Spleen (tissue), 11 donors: ENCODE results near the gene CYB5A. TPM values are rescaled to one million over a fixed set of nuclear protein-coding genes. Genes with fewer than 3 reads are reported as not detected.

ENCODE experiments used
- DNase-seq: peaks from one replicate; pipeline ENCODE4 v3.0.0-alpha.2; 2020
- H3K27ac ChIP-seq, 8 donors: fragments of 200-600 bp; sonication (generic) in 7 of 8; 1 replicate in 4 of 8; 2 replicates in 4 of 8; pipeline versions ENCODE4 v1.5.0 to v1.8.0; 2016 to 2021; ENCODE audit warnings: inconsistent platforms in 4 of 8, mild to moderate bottlenecking in 4 of 8, moderate library complexity in 1 of 8
- H3K27me3 ChIP-seq, 7 donors: fragments of 200-600 bp; sonication (generic) in 6 of 7; replicated peaks in 1 of 7; 1 replicate in 4 of 7; 2 replicates in 3 of 7; pipeline versions ENCODE4 v1.5.0 to v1.8.0; 2016 to 2021; ENCODE audit warnings: inconsistent platforms in 3 of 7, mild to moderate bottlenecking in 1 of 7
- H3K36me3 ChIP-seq, 6 donors: fragments of 200-600 bp; sonication (generic) in 5 of 6; 1 replicate in 4 of 6; 2 replicates in 2 of 6; pipeline versions ENCODE4 v1.5.0 to v1.8.0; 2016 to 2021; ENCODE audit warnings: inconsistent platforms in 2 of 6
- H3K4me1 ChIP-seq, 6 donors: fragments of 200-600 bp; sonication (generic) in 5 of 6; 1 replicate in 3 of 6; 2 replicates in 3 of 6; pipeline versions ENCODE4 v1.5.0 to v1.8.0; 2016 to 2021; ENCODE audit warnings: inconsistent platforms in 3 of 6
- H3K4me3 ChIP-seq, 8 donors: fragments of 200-600 bp; sonication (generic) in 7 of 8; 1 replicate in 4 of 8; 2 replicates in 4 of 8; pipeline versions ENCODE4 v1.5.0 to v1.8.0; 2016 to 2021; ENCODE audit warnings: inconsistent platforms in 4 of 8, mild to moderate bottlenecking in 4 of 8, moderate library complexity in 2 of 8
- H3K9me3 ChIP-seq, 8 donors: fragments of 200-600 bp; sonication (generic) in 7 of 8; 1 replicate in 4 of 8; 2 replicates in 4 of 8; pipeline versions ENCODE4 v1.5.0 to v1.8.0; 2016 to 2021; ENCODE audit warnings: inconsistent platforms in 4 of 8
- POLR2A ChIP-seq, 3 donors: fragments of 450-650 bp; IDR thresholded peaks; one replicate each; pipeline ENCODE4 v1.5.1; 2017; ENCODE audit warnings: antibody characterized with exemption in 3 of 3, mild to moderate bottlenecking in 1 of 3
- POLR2AphosphoS5 ChIP-seq, 3 donors: sonication (generic); formaldehyde crosslinking; IDR thresholded peaks; one replicate each; pipeline ENCODE4 v1.5.1; 2017; ENCODE audit warnings: antibody characterized with exemption in 3 of 3
- WGBS, 5 donors: extraction: QIAGEN DNeasy Blood & Tissue Kit in 3 of 5; methylation state at CpG; one replicate each; pipeline versions ENCODE4 v1.1.5 to v1.1.7; 2013 to 2018; 5-methylcytosine and 5-hydroxymethylcytosine counted together
- intact Hi-C: fragments of 100-400 bp; cut with DNase I; formaldehyde crosslinking; loops from one replicate; pipeline ENCODE4 v1.15.0; 2023; ENCODE audit warnings: low total_unique reads
- polyA plus RNA-seq, 3 donors: library from polyadenylated mRNA; stranded (reverse); fragments of 200-250 nt; gene quantifications; one replicate each; pipeline ENCODE4 v1.2.1, GENCODE V29; 2013
- total RNA-seq, 7 donors: library from RNA; depleted of rRNA in 3 of 7; stranded (reverse); fragments of >200 nt in 3 of 7; fragmentation: NEBNext Ultra II Directional in 4 of 7; extraction: Animal tissue kit (Norgen Biotek cat#: 25700) in 4 of 7; gene quantifications; one replicate each; pipeline versions ENCODE4 v1.1.0 to v1.2.1, GENCODE V29; 2016 to 2021
- TF ChIP-seq, protein P1 (sequence below), 11 experiments: fragments of 200-600 bp in 7 of 11; fragments of 450-650 bp in 4 of 11; sonication (generic) in 4 of 11; IDR thresholded peaks in 8 of 11; conservative IDR thresholded peaks in 3 of 11; 1 replicate in 7 of 11; 2 replicates in 4 of 11; pipeline versions ENCODE4 v1.4.0 to v1.8.0; 2016 to 2021; ENCODE audit warnings: antibody characterized with exemption in 11 of 11, inconsistent platforms in 4 of 11, mild to moderate bottlenecking in 1 of 11
- donor health status: healthy with polysubstance abuse.
- donor health status: DM: no; HTN: no; CAD: no; lungs with moderate emphysema.
- donor health status: DM: no; HTN: no; CAD: no.
- donor health status: Bipolar disorder and iron deficiency.
- donor health status: healthy.
- donor health status: DM: no; HTN: no; CAD: no.
- donor health status: DM: yes; HTN: yes; CAD: no.

CYB5A gene
- total and polyA plus RNA-seq, 10 donors, result 54.6 to 137 (median 111) TPM

GRCh38 chr18:74239567-74239966 lies 52.2 kb downstream of the CYB5A start:
- Histone ChIP-seq H3K9me3 (no peaks in the 10 kb centered on the region), H3K27ac (no peak overlapping the region), H3K4me3 (no peak overlapping the region), H3K4me1 (peaks cover 0 to 9% (median 2%) of the 10 kb centered on the region in 6 donors), H3K27me3 (no peaks in the 10 kb centered on the region), H3K36me3 (no peaks in the 10 kb centered on the region)
- 80 to 90% (median 85%) methylated on average over 1 of the region's 1 CpG for WGBS, 5 donors
- no peak for DNase-seq
- intact Hi-C loops, result no loop called here
- TF ChIP-seq POLR2AphosphoS5 (IDR thresholded peaks at IDR 0.05), result no peak
- TF ChIP-seq, protein P1, sequence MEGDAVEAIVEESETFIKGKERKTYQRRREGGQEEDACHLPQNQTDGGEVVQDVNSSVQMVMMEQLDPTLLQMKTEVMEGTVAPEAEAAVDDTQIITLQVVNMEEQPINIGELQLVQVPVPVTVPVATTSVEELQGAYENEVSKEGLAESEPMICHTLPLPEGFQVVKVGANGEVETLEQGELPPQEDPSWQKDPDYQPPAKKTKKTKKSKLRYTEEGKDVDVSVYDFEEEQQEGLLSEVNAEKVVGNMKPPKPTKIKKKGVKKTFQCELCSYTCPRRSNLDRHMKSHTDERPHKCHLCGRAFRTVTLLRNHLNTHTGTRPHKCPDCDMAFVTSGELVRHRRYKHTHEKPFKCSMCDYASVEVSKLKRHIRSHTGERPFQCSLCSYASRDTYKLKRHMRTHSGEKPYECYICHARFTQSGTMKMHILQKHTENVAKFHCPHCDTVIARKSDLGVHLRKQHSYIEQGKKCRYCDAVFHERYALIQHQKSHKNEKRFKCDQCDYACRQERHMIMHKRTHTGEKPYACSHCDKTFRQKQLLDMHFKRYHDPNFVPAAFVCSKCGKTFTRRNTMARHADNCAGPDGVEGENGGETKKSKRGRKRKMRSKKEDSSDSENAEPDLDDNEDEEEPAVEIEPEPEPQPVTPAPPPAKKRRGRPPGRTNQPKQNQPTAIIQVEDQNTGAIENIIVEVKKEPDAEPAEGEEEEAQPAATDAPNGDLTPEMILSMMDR (IDR thresholded peaks at IDR 0.05 in 8 of 11, conservative IDR thresholded peaks at IDR 0.05 in 3 of 11), result no peak
- TF ChIP-seq POLR2A (IDR thresholded peaks at IDR 0.05), result no peak

GRCh38 chr18:74234326-74235171 lies 57.2 kb downstream of the CYB5A start:
- intact Hi-C loops, result no loop called here
- WGBS, 5 donors, result 48 to 76% (median 54%) methylated on average over 10 of the region's 10 CpGs

DNA sequence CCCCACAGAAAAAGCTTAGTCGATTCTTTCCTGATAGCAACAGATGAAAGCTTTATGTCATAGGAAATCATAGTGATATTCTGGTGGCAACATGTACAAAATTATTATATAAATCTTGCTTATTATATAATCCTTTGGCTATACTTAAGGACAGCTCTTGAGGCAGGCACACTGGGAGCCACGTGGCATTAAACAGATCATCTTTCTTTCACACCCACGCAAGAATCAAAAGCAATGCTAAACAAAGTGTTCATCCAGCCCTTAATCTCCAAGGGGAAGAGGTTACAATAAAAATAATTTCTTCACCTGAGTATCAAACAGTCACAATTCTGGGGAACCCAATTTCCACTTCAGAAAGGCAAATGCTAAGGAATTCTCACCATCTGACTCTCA lies 57.8 kb downstream of the CYB5A start:
- TF ChIP-seq, protein P1 (IDR thresholded peaks at IDR 0.05 in 8 of 11, conservative IDR thresholded peaks at IDR 0.05 in 3 of 11), result no peak
- TF ChIP-seq POLR2A (IDR thresholded peaks at IDR 0.05) (no peak), POLR2AphosphoS5 (IDR thresholded peaks at IDR 0.05) (no peak)
- Histone ChIP-seq H3K9me3 (no peaks in the 10 kb centered on the region), H3K36me3 (no peaks in the 10 kb centered on the region), H3K27me3 (no peaks in the 10 kb centered on the region), H3K4me1 (peaks cover 0 to 14% (median 0%) of the 10 kb centered on the region in 6 donors), H3K27ac (peak overlapping the region in 5 of 8 donors; percentile 31 to 71 (median 64)), H3K4me3 (no peak overlapping the region)
- 57 to 74% (median 70%) methylated on average over 3 of the region's 3 CpGs for WGBS, 5 donors
- intact Hi-C loops, result no loop called here
- DNase-seq, result no peak

More at GRCh38 chr18:74234326-74235171, 57.2 kb downstream of the CYB5A start:
- Histone ChIP-seq H3K27me3 (no peaks in the 10 kb centered on the region), H3K4me1 (peaks cover 0 to 14% (median 0%) of the 10 kb centered on the region in 6 donors), H3K9me3 (no peaks in the 10 kb centered on the region), H3K36me3 (no peaks in the 10 kb centered on the region), H3K4me3 (no peak overlapping the region), H3K27ac (peak overlapping the region in 6 of 8 donors; percentile 15 to 71 (median 64))
- TF ChIP-seq POLR2A (IDR thresholded peaks at IDR 0.05) (no peak), POLR2AphosphoS5 (IDR thresholded peaks at IDR 0.05) (peak in 1 of 3 donors; percentile 54)
- DNase-seq, result no peak

GRCh38 chr18:74230922-74231714 lies 60.6 kb downstream of the CYB5A start:
- no peaks in the 10 kb centered on the region for H3K9me3 ChIP-seq
- 77 to 93% (median 83%) methylated on average over 7 of the region's 7 CpGs for WGBS, 5 donors
- no peak overlapping the region for H3K4me3 ChIP-seq
- DNase-seq, result no peak
- H3K27ac ChIP-seq, result no peak overlapping the region
- intact Hi-C loops, result no loop called here
- no peaks in the 10 kb centered on the region for H3K27me3 ChIP-seq
- no peak for TF ChIP-seq POLR2AphosphoS5 (IDR thresholded peaks at IDR 0.05)
- TF ChIP-seq, protein P1 (IDR thresholded peaks at IDR 0.05 in 8 of 11, conservative IDR thresholded peaks at IDR 0.05 in 3 of 11), result no peak
- no peak for TF ChIP-seq POLR2A (IDR thresholded peaks at IDR 0.05)
- H3K36me3 ChIP-seq, result no peaks in the 10 kb centered on the region
- H3K4me1 ChIP-seq, result peaks cover 0 to 14% (median 0%) of the 10 kb centered on the region in 6 donors
